ENCODE data around the gene NHEJ1.

DNA sequence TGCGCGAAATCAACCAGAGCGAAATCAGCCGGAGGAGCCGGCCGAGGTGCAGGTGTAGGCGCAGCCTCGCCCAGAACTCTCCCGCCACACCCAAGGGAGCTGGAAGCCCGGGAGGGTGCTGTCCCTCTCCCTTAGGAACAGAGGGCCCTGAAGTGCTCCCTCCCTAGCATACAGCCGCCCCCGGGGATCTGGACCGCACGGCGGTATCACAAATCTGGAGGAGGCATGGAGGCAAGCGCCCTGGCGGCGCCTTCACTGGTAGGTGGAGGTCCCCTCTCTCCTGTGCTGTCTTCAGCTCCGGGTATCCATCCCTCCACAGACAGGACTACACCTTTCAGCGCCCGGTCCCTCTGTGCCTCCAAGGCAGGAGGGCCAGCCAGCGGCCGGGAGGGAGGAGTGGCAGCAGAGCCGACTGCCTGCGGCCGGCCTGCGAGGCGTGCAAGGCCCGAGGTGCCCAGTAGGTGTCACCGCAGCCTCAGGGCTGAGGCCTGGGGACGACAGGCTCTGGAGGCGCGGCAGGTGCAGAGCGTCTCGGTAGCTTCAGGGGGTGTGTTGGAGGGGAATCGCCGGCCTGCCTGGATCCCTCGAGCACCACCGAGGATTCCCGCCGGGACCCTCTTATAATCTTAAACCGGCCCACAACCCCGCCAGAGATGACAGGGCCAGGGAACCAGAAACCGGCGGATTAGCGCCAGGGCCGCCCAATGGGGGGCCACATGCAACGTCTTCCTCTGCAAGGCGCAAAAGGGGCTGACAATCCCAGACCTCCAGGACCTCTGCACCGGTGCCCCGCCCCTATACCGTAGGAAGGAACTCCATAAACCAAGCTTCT lies 102.7 kb downstream of the NHEJ1 start:
- TF ChIP-seq, protein P1, sequence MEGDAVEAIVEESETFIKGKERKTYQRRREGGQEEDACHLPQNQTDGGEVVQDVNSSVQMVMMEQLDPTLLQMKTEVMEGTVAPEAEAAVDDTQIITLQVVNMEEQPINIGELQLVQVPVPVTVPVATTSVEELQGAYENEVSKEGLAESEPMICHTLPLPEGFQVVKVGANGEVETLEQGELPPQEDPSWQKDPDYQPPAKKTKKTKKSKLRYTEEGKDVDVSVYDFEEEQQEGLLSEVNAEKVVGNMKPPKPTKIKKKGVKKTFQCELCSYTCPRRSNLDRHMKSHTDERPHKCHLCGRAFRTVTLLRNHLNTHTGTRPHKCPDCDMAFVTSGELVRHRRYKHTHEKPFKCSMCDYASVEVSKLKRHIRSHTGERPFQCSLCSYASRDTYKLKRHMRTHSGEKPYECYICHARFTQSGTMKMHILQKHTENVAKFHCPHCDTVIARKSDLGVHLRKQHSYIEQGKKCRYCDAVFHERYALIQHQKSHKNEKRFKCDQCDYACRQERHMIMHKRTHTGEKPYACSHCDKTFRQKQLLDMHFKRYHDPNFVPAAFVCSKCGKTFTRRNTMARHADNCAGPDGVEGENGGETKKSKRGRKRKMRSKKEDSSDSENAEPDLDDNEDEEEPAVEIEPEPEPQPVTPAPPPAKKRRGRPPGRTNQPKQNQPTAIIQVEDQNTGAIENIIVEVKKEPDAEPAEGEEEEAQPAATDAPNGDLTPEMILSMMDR (IDR thresholded peaks at IDR 0.05): peak; percentile 87 to 97 (median 94)
- TF ChIP-seq POLR2A (IDR thresholded peaks at IDR 0.05): no peak

All from heart left ventricle (tissue), 13 donors.